ENCODE measurements around the gene SHC1. TPM values are rescaled to one million over a fixed set of nuclear protein-coding genes. Genes with fewer than 3 reads are reported as not detected.

The SHC1 gene, protein sequence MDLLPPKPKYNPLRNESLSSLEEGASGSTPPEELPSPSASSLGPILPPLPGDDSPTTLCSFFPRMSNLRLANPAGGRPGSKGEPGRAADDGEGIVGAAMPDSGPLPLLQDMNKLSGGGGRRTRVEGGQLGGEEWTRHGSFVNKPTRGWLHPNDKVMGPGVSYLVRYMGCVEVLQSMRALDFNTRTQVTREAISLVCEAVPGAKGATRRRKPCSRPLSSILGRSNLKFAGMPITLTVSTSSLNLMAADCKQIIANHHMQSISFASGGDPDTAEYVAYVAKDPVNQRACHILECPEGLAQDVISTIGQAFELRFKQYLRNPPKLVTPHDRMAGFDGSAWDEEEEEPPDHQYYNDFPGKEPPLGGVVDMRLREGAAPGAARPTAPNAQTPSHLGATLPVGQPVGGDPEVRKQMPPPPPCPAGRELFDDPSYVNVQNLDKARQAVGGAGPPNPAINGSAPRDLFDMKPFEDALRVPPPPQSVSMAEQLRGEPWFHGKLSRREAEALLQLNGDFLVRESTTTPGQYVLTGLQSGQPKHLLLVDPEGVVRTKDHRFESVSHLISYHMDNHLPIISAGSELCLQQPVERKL
- 100 to 1,000 TPM in 1 of 2 donors, 10 to 100 TPM in 1; 88.7 to 102 TPM for total RNA-seq
- long read RNA-seq, transcript SHC1-210 (12 exons, 3,481 nt), result minor isoform, 11 of 87 reads
- long read RNA-seq, transcript SHC1-205 (13 exons, 3,062 nt), result major isoform, 12 of 87 reads
- long read RNA-seq, transcript SHC1-204 (13 exons, 3,059 nt), result minor isoform, 9 of 87 reads
- long read RNA-seq, transcript SHC1-202 (12 exons, 3,472 nt), result minor isoform, 9 of 87 reads
- long read RNA-seq, partial matches to known transcripts, result 24 of 87 reads
- long read RNA-seq, other reads (novel, unspliced or antisense), result 22 of 87 reads

DNA sequence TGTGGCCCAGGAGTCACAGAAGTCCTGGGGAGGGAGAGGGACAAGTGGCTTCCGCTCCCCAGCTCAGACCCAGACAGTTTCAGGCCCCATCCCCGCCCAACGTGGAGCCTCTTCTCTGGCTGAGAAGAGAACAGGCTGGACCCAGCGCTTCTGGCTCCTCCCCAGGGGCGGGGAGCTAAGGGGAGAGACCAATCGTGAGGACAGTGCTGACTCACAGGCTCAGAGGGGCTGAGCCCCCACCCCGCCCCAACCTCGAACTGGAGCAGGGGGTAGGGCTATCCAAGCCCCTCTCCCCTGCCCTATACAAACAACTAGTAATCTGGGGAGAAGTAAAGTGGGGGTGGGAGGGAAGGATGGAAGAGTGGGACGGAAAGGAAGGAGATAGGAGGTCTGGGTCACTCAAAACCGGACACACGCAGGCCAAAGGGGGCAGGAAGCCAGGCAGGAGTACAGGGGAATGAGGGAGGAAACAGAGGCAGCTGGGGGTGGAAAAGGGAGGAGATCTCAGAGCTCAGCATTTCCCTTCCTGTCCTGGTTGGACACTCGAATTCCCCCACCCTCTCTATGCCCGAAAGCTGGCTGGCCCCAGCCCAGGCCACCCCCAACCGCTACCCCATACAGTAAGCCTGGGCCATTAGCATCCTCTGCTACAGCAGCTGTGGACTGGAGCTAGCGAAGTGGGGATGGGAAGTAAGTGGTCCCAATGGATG is at the start of gene SHC1:
Gene SHC1 (minus strand): TSS at position 117 of the 710 bp plus-strand sequence. CDS start 221 bp downstream, outside the sequence.
- intact Hi-C loops (cut with DNase I), result no loop called here
- peak; percentile 97 for DNase-seq
- ATAC-seq, result peak; percentile 59 to 70

DNA sequence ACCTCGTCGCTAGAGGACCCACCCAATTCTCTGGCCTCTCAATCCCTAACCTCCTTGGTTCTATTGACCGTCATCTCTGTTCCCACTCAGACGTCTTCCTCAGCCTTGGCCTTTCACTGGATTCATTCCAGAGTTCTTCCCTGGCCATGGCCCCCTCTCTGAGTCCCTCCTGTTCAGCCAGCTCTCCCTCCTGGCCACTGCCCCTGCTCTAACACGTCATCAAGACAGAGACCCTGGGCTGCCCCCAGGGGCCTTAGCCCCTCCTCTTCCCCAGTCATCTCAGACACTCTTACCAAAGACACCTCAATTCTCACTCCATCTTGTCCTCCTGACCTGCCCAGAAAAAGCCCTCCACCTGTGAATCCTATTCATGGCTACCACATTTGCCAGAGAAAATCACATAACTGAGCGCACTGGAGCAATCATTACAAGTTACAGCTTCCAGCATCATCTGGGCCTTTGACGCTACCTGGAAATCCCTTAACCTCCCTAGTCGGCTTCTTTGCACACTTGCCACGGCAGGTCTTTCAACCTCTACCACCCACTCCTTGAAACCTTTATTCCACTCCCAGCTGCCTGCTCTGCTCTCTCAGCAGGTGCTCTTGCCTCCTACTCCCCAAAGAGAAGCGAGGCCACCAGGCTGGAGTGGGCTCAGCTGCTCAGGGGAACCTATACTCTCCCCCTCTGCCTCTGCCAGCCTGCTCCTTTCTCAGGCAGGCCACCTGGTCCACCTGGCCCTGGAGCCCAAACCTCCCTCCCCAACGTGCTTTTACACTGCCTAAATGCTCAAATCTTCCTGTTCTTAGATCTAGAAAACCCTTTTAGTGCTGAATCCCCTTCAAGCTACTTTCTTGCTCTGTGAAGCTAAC is 49.1 kb upstream of the SHC1 start:
- intact Hi-C loops (cut with DNase I), result no loop called here
- ATAC-seq (no peak), DNase-seq (no peak)

DNA sequence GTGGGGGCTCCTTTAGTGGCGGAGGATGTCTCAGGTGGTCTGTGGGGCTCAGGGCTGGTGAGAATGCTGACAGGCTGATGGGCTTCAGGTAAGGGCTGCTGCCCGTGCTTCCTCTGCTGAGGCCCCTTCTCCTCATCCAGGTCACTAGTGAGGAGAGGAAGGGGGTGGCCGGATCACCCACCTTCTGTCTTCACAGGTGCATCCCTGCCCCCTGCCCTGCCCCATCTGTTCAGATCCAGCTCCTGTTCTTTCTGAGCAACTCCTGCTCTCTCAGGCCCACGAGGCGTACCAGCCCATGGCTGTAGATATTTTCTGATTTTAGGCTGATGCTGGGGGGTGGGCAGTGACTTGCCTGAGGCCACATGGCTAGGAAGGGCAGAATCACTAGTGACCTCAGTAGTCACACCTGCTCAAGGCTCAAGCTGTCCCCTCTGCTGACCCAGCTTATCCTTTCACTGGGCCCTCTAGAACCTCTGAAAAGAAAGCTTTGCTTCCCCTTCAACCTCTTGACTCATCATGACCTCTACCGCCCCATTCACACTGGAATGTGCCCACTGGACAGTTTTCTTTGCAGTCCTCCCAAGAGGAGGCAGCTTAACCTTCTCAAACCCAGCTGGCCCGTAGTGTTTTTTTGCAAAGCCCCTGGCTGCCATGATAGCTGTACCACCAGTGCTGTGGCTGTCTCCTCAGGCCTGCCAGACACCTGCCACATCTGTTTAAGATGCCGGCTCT is 48.2 kb upstream of the SHC1 start:
- intact Hi-C loops (cut with DNase I), result no loop called here
- ATAC-seq (no peak), DNase-seq (no peak)

DNA sequence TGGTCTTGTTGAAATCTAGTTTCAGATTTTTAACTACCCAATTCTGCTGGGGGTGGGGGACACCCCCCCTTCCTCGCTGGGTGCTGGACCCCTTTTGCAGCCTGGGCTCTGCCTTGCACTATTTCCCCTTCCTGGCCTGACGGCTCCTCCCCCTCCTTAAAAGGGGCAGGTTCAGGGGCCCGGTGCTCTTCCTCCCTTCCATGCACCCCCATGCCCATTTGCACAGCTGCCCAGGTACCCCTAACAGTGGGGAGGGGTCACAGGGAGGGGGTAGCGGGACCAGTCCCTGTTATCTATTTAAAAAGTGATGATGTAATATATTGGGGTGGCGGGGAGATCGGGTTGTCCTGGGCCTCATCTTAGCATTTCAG is 47.4 kb upstream of the SHC1 start:
- ATAC-seq (peak in 1 of 2 donors; percentile 0), DNase-seq (no peak)
- intact Hi-C loops (cut with DNase I), result no loop called here

DNA sequence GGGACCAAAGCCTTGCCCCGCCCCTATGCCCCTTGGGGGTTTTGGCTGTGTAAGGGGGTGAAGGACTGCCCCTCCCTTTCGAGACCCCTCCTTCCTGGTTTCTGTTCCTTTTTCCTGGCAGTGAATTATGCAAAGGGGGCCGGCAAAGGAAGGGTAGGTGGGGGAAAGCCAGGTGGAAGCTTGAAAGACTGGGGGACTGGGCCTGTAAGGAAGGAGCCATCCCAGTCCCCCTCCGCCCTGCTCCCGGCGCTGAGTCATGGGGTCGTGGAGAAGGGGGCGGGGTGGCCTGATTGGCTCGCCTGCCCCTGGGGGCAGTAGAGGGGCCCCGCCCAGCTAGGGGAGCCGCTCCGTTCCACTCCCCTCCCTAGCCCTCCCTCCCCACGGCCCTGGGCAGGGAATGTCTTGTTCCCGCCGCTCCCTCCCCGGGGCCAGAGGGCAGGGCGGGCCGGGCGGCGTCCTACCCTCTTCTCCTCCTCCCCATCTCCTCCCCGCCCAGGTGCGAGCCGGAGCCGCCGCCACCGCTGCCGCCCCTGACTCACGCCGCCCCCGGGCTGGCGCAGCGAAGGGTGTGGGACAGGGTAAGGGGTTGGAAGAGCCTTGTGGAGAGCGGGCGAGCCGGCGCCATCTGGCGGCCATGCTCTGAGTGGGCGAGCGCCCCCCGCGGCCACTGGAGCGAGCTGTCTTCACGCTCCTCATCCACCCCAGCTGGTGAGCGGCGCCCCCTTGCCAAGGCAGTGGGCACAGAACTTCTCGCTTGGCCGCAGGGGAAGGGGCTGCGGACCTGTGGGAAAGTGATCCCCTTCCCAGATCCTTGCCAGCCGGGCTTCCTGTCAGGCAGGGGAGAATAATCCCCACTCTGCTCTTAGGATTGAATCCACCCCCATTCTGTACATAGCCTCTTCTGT is 46.7 kb upstream of the SHC1 start:
- intact Hi-C loops (cut with DNase I), result no loop called here
- ATAC-seq, result peak; percentile 90 to 96
- peak; percentile 91 for DNase-seq

DNA sequence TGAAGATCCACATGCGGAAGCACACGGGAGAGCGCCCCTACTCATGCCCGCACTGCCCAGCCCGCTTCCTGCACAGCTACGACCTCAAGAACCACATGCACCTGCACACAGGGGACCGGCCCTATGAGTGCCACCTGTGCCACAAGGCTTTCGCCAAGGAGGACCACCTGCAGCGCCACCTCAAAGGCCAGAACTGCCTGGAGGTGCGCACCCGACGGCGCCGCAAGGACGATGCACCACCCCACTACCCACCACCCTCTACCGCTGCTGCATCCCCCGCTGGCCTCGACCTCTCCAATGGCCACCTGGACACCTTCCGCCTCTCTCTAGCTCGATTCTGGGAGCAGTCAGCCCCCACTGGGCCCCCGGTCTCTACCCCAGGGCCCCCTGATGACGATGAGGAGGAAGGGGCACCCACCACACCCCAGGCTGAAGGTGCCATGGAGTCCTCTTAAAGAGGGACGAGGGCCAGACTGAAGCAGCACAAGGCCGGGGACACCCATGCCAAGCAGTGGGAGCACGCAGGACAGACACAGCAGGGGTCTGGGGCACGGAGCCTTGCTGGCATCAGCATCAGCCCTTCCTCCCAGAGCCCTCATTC is 45.8 kb upstream of the SHC1 start:
- ATAC-seq (no peak), DNase-seq (peak; percentile 34)
- intact Hi-C loops (cut with DNase I), result no loop called here

DNA sequence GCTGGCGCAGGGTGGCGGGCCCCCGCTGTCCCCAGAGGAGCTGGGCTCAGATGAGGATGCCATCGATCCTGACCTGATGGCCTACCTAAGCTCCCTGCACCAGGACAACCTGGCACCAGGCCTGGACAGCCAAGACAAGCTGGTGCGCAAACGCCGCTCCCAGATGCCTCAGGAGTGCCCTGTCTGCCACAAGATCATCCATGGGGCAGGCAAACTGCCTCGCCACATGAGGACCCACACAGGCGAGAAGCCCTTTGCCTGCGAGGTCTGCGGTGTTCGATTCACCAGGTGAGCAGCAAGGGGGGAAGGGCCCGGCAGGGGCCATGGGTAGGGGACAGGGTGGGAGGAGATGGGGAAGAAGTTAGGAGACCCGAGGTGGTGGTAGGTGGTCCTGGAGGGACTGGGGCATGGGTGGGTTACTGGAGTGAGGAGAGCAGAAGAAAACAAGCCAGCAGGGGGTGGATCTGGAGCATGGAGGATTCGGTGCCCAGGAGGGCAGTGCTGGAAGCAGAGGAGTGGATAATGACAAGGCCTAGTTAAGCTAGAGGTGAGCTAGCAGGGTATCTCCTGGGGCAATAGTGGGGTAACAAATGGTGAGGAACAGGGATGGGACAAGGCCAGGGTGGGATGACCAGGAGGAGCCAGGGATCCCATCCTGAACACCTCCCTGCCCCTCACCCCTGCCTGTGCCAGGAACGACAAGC is 45.1 kb upstream of the SHC1 start:
- intact Hi-C loops (cut with DNase I), result no loop called here
- no peak for DNase-seq
- ATAC-seq, result no peak

DNA sequence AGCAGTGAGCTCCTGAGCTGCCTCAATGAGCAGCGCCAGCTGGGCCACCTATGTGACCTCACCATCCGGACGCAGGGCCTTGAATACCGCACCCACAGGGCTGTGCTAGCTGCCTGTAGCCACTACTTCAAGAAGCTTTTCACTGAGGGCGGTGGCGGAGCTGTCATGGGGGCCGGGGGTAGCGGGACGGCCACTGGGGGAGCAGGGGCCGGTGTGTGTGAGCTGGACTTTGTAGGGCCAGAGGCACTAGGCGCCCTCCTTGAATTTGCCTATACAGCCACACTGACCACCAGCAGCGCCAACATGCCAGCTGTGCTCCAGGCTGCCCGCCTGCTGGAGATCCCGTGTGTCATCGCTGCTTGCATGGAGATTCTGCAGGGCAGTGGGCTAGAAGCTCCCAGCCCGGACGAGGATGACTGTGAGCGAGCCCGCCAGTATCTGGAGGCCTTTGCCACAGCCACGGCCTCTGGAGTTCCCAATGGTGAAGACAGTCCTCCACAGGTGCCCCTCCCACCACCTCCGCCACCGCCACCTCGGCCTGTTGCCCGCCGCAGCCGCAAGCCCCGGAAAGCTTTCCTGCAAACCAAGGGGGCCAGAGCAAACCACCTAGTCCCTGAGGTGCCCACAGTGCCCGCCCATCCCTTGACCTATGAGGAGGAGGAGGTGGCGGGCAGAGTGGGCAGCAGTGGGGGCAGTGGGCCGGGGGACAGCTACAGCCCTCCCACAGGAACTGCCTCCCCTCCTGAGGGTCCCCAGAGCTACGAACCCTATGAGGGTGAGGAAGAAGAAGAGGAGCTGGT is 44.4 kb upstream of the SHC1 start:
- intact Hi-C loops (cut with DNase I), result loop anchor here in 1 of 2 donors (5.0 kb wide), 1 partner anchor 53 kb away; the partner anchor contains the start of gene PYGO2
- DNase-seq, result no peak
- no peak for ATAC-seq

DNA sequence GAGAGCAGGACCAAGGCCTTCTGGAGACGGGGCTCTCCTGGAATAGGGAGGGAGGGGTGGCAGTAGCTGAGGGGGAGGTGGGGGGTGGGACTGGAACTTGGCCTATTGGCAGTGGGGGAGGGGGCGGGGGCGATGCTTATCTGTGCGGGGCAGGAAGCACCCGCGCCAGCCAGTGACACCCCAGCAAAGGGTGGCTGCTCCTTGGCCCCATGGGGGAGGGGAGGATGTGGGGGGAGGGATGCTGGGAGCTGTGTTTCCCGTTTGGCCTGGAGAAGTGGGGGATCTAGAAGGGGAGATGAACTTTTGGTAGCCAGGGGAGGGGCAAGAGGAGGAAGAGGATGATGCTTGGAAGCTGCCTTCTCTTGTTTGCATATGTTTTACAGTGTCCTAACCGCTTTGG is 43.1 kb upstream of the SHC1 start:
- intact Hi-C loops (cut with DNase I), result loop anchor here in 1 of 2 donors (5.0 kb wide), 1 partner anchor 51 kb away; the partner anchor contains the start of gene PYGO2
- no peak for DNase-seq
- no peak for ATAC-seq

DNA sequence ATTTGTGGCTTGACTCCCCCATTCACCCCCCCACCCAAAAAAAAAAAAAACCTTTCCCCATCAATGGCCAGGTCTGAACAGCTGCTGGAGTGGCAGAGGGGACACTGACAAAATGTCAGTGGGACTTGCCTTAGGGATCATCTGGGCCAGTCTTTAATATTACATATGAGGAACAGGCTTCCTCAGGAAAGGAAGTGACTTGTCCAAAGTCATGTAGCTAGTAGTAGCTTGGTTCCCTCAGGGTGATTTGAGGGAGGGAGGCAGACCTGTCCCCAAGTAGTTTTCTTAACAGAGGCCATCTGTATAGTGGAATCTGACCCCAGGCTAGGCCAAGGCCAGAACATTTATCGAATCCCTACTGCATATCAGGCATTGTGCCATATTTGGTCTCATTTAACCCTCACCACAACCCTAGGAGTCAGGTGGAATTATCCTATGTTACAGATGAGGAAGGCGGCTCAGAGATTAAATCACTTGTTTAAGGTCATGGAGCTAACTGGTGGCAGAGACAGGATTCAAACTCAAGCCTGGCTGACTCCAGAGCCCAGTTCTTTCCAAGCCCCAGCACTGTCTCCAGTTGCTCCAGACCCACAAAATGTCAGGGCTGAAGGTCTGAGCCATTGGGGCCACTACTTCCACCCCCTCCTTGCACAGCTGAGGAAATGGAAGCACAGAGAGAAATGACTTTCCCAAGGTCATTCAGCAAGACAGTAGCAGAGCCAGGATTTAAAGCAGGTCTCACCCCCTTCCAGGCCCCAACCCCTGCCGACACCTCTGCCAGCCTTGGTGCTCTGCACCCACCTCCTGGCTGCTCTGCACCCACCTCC is 42.4 kb upstream of the SHC1 start:
- DNase-seq, result no peak
- no peak for ATAC-seq
- intact Hi-C loops (cut with DNase I), result loop anchor here in 1 of 2 donors (5.0 kb wide), 1 partner anchor 51 kb away; the partner anchor contains the start of gene PYGO2

DNA sequence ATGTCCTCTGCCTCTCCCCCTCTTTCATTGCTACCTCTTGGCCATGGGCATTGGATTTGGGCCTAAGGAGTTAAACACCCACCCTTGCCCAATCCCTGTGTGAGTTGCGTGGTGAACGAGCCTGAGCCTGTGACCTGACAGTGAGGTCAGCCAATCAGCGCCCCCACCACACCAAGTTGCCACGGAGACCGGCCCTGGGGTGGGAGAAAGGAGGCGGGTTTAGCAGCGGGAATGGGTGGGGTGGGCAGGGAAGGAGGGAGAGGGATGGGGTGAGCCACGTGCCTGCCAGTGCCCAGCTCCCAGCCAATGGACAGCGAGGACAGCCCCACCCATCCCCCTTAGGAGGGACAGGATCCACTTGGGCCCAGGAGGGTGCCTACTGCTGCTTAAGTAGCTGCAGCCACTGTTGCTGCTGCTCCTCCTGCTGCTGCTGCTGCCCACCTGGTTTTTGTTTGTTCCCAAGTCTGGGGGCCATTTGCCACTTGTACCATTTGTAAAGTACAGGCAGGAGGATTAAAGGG is 41.5 kb upstream of the SHC1 start:
- intact Hi-C loops (cut with DNase I), result loop anchor here in 1 of 2 donors (5.0 kb wide), 1 partner anchor 50 kb away; the partner anchor contains the start of gene PYGO2

DNA sequence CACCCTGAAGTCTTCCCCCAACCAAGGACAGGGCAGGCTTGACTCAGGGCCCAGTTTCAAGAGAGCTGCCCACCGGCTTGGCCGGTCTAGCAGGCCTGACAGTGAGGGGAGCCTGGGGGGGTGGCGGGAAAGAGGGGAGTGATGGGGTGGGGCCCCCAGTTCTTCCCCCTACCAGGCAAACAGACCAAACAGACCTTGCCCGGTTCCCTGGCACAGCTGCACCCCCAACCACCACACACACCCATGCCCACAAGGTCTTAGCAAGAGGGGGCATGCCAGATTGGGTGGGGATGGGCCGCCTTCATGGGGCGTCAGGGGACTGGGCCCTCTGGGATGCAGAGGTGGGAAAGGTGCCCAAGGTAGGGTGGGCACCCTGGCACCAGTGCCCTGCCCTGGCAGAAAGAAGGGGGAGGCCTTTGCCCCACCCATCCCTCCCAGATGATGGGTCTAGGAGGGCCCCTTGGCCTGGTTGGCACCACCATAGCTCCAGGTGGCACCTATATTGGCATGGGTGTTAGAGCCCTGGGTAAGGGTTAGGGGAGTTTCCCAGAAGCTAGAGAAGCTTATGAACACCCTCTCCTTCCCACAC is 41.0 kb upstream of the SHC1 start:
- intact Hi-C loops (cut with DNase I), result loop anchor here in 1 of 2 donors (5.0 kb wide), 1 partner anchor 49 kb away; the partner anchor contains the start of gene PYGO2
- ATAC-seq (no peak), DNase-seq (no peak)

More for the DNA sequence above, 41.5 kb upstream of the SHC1 start:
- ATAC-seq (peak; percentile 42 to 57), DNase-seq (peak; percentile 80)

DNA sequence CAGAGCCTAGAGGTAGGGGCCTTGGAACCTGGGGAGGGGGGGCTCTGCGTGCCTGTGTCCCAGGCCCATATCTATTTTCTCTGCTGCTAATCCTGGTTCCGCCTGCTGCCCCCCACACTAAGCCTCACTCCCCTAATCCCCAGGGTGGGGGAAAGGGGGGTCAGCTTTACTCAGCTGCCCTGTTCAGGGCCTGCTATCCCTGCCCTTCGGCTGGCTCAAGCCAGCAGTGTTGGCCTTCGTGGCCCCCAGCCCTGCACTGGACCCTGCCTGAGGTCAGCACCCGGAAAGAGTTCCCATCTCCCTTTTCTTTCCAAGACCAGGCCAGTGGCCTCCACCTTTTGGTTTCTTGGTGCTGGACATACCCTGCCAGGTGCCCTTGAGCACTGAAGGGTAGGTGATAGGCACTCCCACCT is 40.5 kb upstream of the SHC1 start:
- ATAC-seq (no peak), DNase-seq (no peak)
- intact Hi-C loops (cut with DNase I), result loop anchor here in 1 of 2 donors (5.0 kb wide), 1 partner anchor 49 kb away; the partner anchor contains the start of gene PYGO2
